Inflammatory macrophage treated with lipopolysaccharide for 4 hours (primary cell): Measurements from ENCODE around the gene ACAP3.

Experiments
- DNase-seq: peaks from one replicate; pipeline ENCODE4 v3.0.0-alpha.2; 2020

The ACAP3 gene

GRCh38 chr1:1284221-1285101 is 23.3 kb downstream of the ACAP3 start:
- DNase-seq: no peak

GRCh38 chr1:1283821-1284220 is 23.9 kb downstream of the ACAP3 start:
- DNase-seq: no peak

- peak; percentile 45 for DNase-seq
These were observed 24.7 kb downstream of the ACAP3 start for GRCh38 chr1:1282998-1283397.

GRCh38 chr1:1281533-1282321 is 26.0 kb downstream of the ACAP3 start:
- DNase-seq: peak; percentile 66

GRCh38 chr1:1280782-1281481 is 26.8 kb downstream of the ACAP3 start:
- DNase-seq: no peak

DNA sequence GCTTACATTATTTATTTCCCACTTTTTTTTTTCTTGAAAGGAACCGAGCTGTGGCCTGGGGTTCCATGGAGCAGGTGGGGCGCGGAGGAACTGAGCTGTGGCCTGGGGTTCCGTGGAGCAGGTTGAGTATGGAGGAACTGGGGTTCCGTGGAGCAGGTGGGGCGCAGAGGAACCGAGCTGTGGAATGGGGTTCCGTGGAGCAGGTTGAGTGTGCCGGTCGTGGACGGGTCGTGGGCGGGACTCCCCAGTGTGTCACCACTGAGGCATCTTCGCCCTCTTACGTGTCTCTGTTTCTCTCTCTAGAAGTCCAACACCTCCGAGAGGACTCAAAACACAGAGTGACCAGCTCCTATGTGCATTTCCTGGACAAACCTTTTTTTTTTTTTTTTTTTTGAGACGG is 28.7 kb downstream of the ACAP3 start:
- no peak for DNase-seq

DNA sequence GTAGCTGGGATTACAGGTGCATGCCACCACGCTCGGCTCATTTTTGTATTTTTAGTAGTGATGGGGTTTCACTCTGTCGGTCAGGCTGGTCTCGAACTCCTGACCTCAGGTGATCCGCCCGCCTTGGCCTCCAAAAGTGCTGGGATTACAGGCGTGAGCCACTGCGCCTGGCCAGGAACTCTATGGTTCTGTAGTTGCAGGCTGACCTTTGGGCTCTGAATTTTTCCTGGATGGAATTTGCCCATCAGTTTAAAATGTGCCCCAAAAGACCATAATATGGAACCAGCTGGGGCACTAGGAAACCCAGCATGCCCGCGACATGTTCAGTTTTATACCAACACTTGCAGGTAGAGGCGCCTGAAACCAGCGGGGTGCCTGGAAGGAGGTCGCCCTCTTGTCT is 29.1 kb downstream of the ACAP3 start:
- no peak for DNase-seq

GRCh38 chr1:1275836-1276235 is 31.9 kb downstream of the ACAP3 start:
- no peak for DNase-seq

- DNase-seq: no peak
These were observed 32.7 kb downstream of the ACAP3 start for GRCh38 chr1:1274931-1275431.

DNA sequence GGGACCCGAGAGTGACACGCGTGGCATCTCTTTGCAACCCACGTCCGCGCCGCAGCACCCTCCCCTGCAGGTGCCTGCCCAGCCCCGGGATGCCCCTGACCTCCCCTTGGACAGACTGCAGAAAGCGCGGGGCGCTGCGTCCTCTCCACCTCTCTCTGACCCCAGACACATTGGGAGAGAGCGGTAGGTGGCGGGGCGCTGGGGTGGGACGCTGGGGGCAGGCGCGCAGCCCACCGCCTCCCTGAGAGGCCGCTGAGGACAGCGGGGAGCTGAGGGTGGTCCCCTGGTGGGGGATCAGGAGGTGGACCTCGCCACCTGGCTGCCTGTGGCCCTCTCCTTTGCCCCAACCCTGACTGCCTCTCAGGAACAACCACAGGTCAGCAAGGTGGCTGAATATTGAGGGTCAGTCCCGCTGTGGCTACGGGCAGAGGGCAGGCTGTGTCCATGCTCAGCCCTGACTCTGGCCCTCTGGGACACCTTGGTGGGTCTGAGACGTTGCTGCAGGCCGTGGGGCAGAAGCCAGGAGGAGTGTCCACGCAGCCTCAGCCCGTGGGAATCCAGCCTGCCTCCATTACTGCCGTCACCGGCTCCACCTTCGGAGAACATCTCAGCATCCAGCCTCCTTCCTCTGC is 33.3 kb downstream of the ACAP3 start:
- no peak for DNase-seq

DNA sequence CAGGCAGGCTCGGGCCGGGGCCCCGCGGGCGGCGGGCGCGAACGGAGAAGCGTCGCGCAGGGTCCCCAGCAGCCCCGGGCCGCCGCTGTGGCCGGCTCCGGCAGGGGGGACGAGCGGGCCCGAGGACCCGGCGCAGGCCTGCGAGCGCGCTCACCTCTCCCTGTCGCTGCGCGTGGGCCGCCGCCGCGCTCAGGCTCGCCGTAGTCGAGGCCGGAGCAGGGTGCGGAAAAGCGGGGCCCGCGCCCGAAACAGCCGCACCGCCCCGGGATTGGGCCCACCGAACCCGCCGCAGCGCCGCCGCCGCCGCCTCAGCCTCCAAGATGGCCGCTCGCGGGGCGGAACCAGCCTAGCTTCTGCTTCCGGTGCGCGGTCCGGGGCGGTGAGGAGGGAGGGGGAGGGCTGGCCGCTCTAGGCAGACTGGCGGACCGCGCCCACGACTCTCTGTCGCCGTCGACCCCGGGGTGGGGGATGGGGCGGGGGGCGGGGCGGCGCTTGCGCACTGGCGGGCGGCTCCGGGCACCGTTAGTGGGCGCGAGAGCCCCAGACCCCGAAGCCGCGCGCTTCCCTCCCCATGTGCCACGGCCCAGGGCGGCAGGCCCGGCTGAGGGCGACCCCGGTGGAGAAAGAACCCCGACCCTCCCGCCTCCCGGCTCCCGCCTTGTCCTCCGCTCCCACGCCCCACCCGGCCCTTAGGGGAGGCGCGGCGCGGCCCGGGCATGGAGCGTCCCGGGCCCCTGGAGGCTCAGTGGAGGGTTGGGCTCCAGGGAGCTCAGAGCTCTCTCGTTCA is 34.0 kb downstream of the ACAP3 start, which contains the start of gene UBE2J2:
Gene UBE2J2, minus strand, starts transcription at position 343 of the 787 bp plus-strand sequence. CDS start 5,862 bp downstream, outside the sequence.
- DNase-seq: peak; percentile 91

- DNase-seq: peak; percentile 35
These were observed 34.6 kb downstream of the ACAP3 start for GRCh38 chr1:1273209-1273511.

- DNase-seq: no peak
These were observed 35.2 kb downstream of the ACAP3 start for GRCh38 chr1:1272341-1273208.

GRCh38 chr1:1270813-1271212 is 36.9 kb downstream of the ACAP3 start:
- no peak for DNase-seq

- DNase-seq: no peak
These were observed 39.4 kb downstream of the ACAP3 start for GRCh38 chr1:1268284-1268682.

DNA sequence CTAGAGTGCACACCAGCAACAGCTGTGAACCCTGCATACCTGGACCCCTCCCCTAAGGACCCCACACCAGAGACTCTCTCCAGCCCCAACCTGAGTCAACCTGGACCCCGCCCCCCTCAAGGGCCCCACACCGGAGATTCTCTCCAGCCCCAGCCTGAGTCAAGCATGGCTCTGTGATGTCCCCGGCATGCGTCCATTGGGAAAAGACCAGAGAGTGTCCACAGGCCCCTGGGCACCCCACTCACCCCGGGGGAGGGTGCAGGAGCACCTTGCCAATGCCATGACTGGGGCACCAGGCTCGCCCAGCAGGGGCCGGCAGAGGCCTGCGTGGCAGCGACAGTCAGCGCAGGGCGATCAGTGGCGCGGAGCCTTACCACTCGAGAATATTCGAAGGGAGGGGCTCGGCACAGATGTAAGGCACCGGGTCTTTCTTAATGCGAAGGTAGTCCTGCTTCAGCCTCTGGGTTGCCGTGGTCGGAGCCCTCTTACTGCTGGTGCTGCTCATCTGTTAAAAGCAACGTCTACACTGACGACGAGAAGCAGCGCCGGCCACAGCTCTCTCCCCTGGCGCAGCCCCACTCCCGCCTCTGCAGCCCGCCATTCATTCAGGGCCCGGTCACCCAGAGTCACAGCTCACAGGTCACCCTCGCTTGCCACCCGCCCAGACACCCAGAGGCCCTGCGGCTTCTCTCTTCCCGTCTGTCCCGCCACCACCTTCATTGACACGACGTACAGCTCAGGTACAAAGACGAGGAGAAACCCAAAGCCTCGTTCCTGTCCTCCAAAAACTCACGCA is 40.0 kb downstream of the ACAP3 start:
- no peak for DNase-seq

GRCh38 chr1:1264868-1265272 is 42.9 kb downstream of the ACAP3 start:
- DNase-seq: no peak

DNA sequence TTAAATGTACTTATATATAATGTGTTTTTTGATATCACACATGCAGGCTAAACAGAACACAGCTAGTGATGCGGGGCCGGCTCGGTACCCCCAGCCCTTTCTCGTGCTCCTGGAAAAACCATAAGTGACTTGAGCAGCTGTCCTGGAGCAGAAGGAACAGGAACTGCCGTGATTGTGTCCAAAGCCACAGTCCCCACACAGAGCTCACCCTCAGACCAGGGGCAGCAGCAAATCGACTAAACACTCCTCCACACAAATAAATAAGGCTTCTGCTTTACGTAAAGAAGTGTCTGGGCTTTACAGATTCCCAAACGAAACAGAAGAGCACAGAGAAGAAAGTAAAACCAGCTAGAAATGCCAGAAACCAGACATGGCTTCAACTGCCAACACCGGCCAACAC is 43.7 kb downstream of the ACAP3 start:
- no peak for DNase-seq

GRCh38 chr1:1262758-1263157 is 45.0 kb downstream of the ACAP3 start:
- no peak for DNase-seq

GRCh38 chr1:1262071-1262470 is 45.7 kb downstream of the ACAP3 start:
- no peak for DNase-seq
